Colonic mucosa (tissue), 4 donors: ENCODE data around the gene PLCD1. TPM values are rescaled to one million over a fixed set of nuclear protein-coding genes. Genes with fewer than 3 reads are reported as not detected.

Source experiments
- DNase-seq: peaks from one replicate; pipeline ENCODE4 v3.0.0-alpha.2; 2020
- H3K27ac ChIP-seq: fragments of 200-600 bp; one replicate; pipeline ENCODE4 v1.8.0; 2021
- H3K27me3 ChIP-seq: fragments of 200-600 bp; one replicate; pipeline ENCODE4 v1.8.0; 2021
- H3K36me3 ChIP-seq: fragments of 200-600 bp; one replicate; pipeline ENCODE4 v1.8.0; 2021
- H3K4me1 ChIP-seq: fragments of 200-600 bp; one replicate; pipeline ENCODE4 v1.8.0; 2021; ENCODE audit warnings: mild to moderate bottlenecking
- H3K4me3 ChIP-seq: fragments of 200-600 bp; one replicate; pipeline ENCODE4 v1.8.0; 2021
- H3K9ac ChIP-seq, 2 donors: one replicate each; pipeline ENCODE4 v1.7.0; 2013; ENCODE audit warnings: control low read depth in 2 of 2, low read depth in 2 of 2, low read length in 2 of 2
- H3K9me3 ChIP-seq: fragments of 200-600 bp; one replicate; pipeline ENCODE4 v1.8.0; 2021
- CTCF ChIP-seq: fragments of 200-600 bp; IDR thresholded peaks from one replicate; pipeline ENCODE4 v1.8.0; 2022; ENCODE audit warnings: antibody characterized with exemption, mild to moderate bottlenecking
- intact Hi-C: fragments of 100-400 bp; cut with DNase I; formaldehyde crosslinking; loops from one replicate; pipeline ENCODE4 v1.14.1; 2022
- total RNA-seq, 2 donors: library from RNA; stranded (reverse); fragmentation: NEBNext Ultra II Directional in 1 of 2; extraction: Animal tissue kit (Norgen Biotek cat#: 25700) in 1 of 2; gene quantifications; one replicate each; pipeline ENCODE4 v1.2.1, GENCODE V29; 2021
- donor health status: healthy.
- donor health status: DM: no; HTN: no; CAD: no.
- donor health status: DM: no; HTN: no; CAD: no.

The PLCD1 gene
- total RNA-seq, 2 donors from 2014 or later = 46.8 to 70.0 TPM

- no peaks in the 10 kb centered on the region for H3K9me3 ChIP-seq
- peak overlapping the region; percentile 77 to 98 for H3K9ac ChIP-seq
- TF ChIP-seq CTCF = no peak
- H3K4me1 ChIP-seq = peaks cover 18% of the 10 kb centered on the region
- no peak for DNase-seq
- intact Hi-C loops = no loop called here
- H3K27me3 ChIP-seq = no peaks in the 10 kb centered on the region
- H3K4me3 ChIP-seq = peak overlapping the region; percentile 42
- no peaks in the 10 kb centered on the region for H3K36me3 ChIP-seq
- H3K27ac ChIP-seq = peak overlapping the region; percentile 85
These were observed 34.8 kb downstream of the PLCD1 start for GRCh38 chr3:37994639-37994972.

DNA sequence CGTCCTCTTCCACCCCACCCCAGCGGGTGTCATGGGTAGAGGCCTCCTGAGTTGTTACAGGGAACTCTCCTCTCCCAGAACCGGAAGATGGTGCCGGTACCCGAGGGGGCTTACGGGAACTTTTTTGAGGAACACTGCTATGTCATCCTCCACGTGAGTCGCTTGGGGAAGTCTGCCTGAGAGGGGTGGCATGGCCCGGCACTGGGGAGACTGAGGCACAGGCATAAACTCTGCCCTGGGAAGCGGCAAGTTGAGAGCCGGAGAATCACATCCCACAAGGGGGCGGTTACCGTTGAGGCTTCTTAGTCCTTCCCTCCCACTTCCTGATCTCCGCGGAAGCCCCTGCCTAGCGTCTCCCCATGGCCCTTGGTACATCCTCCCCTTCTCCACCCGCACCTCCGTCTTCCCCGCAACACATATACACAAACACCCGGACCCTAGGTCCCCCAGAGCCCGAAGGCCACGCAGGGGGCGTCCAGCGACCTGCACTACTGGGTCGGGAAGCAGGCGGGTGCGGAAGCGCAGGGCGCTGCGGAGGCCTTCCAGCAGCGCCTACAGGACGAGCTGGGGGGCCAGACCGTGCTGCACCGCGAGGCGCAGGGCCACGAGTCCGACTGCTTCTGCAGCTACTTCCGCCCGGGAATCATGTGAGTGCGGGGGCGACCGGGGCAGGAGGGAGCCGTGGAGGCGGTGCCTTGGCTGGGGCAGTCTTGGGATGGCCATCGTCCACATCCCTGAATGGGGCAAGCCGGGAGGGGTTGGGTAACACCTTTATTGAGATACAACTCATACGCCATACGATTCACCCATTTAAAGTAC is 35.4 kb downstream of the PLCD1 start:
- H3K9me3 ChIP-seq = no peaks in the 10 kb centered on the region
- H3K36me3 ChIP-seq = no peaks in the 10 kb centered on the region
- no peak for TF ChIP-seq CTCF
- H3K4me3 ChIP-seq = peak overlapping the region; percentile 42
- peak overlapping the region; percentile 85 for H3K27ac ChIP-seq
- no peaks in the 10 kb centered on the region for H3K27me3 ChIP-seq
- peak; percentile 76 for DNase-seq
- H3K4me1 ChIP-seq = peaks cover 18% of the 10 kb centered on the region
- H3K9ac ChIP-seq = peak overlapping the region; percentile 77 to 98
- intact Hi-C loops = no loop called here

GRCh38 chr3:37993460-37993819 is 36.0 kb downstream of the PLCD1 start:
- Histone ChIP-seq H3K4me1 (peaks cover 16% of the 10 kb centered on the region), H3K9me3 (no peaks in the 10 kb centered on the region), H3K4me3 (peak overlapping the region; percentile 42), H3K27ac (peak overlapping the region; percentile 85), H3K36me3 (no peaks in the 10 kb centered on the region), H3K9ac (peak overlapping the region; percentile 77 to 98), H3K27me3 (no peaks in the 10 kb centered on the region)
- DNase-seq = no peak
- TF ChIP-seq CTCF = no peak
- intact Hi-C loops = no loop called here

GRCh38 chr3:37993067-37993455 is 36.4 kb downstream of the PLCD1 start:
- no peak for TF ChIP-seq CTCF
- intact Hi-C loops = no loop called here
- Histone ChIP-seq H3K36me3 (no peaks in the 10 kb centered on the region), H3K4me1 (peaks cover 13% of the 10 kb centered on the region), H3K27ac (peak overlapping the region; percentile 85), H3K27me3 (no peaks in the 10 kb centered on the region), H3K4me3 (no peak overlapping the region), H3K9ac (peak overlapping the region; percentile 28 to 98), H3K9me3 (no peaks in the 10 kb centered on the region)
- DNase-seq = no peak

DNA sequence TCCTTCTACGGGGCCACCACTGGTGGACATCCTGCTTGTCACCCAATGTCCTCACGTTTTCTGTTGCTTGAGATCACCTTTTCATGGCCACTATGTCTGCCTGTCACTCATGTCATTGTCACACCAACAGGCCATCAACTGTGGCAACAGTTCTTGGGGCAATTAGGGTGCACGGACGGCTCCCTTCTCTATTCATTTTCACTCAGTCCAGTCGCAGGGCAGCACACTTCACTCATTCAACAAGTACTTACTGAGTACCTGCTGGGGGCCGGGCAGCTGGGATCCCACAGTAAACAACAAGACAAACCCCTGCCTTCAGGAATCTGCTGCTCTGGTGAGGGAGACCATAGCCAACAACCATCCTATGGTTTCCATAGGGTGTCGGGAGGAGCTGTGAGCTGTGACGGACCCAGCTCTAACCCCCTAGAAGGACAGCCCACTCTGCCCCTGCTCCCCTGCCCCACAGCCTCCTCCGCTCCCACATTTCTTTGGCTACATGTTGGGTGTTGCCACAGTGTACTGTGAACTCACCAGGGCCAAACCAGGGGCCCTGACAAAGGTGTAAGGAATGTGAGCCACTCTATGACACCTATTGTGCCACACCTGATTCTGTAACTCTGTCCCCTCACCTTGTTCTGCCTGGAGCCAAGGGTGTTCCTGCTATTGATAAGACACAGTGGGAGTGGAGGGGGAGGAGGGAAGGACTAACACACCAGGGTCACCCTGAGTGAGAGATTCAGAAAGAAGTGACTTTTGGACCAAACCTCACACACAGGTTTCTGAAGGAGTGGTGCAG is 37.0 kb downstream of the PLCD1 start:
- peaks cover 13% of the 10 kb centered on the region for H3K4me1 ChIP-seq
- peak overlapping the region; percentile 85 for H3K27ac ChIP-seq
- TF ChIP-seq CTCF = no peak

More for the DNA sequence above, 37.0 kb downstream of the PLCD1 start:
- Histone ChIP-seq H3K9ac (peak overlapping the region; percentile 82 to 98), H3K36me3 (no peaks in the 10 kb centered on the region), H3K4me3 (peak overlapping the region; percentile 31), H3K9me3 (no peaks in the 10 kb centered on the region), H3K27me3 (no peaks in the 10 kb centered on the region)
- intact Hi-C loops = no loop called here
- peak; percentile 84 for DNase-seq
